ENCODE results near the gene WNT3A. TPM values are rescaled to one million over a fixed set of nuclear protein-coding genes. Genes with fewer than 3 reads are reported as not detected.

WNT3A gene
- total and polyA plus RNA-seq, 4 donors = 0.09 to 3.1 (median 1.9) TPM

GRCh38 chr1:228008391-228009115 is 1.8 kb downstream of the WNT3A start:
- Histone ChIP-seq H3K9ac (ENCODE audit: insufficient read depth in 1 of 2, low read length in 2 of 2) (no peak overlapping the region), H3K27ac (ENCODE audit: low read depth in 1 of 2, low read length in 1 of 2) (no peak overlapping the region), H3K4me3 (no peak overlapping the region), H3K4me1 (ENCODE audit: control insufficient read depth in 5 of 5, insufficient read depth in 5 of 5, low read length in 5 of 5) (peaks cover 0 to 4% (median 0%) of the 10 kb centered on the region in 5 donors), H3K36me3 (ENCODE audit: control insufficient read depth in 4 of 4, insufficient read depth in 4 of 4, low read length in 4 of 4) (no peaks in the 10 kb centered on the region), H3K9me3 (ENCODE audit: control insufficient read depth in 4 of 4, insufficient read depth in 3 of 4, low read length in 3 of 4) (peaks cover 0 to 2% (median 0%) of the 10 kb centered on the region in 4 donors), H3K27me3 (ENCODE audit: control insufficient read depth in 3 of 3, insufficient read depth in 3 of 3, low read length in 2 of 3) (peaks cover 21 to 72% (median 47%) of the 10 kb centered on the region in 3 donors)
- ATAC-seq (ENCODE audit: insufficient read depth, low FRiP score) (no peak), DNase-seq (no peak)
- TF ChIP-seq CTCF (IDR thresholded peaks at IDR 0.05; ENCODE audit: control extremely low read depth, extremely low read depth) = no peak
- 5% methylated on average over 30 to 52 of the region's 52 CpGs for WGBS, 2 donors

- ATAC-seq (ENCODE audit: insufficient read depth, low FRiP score) (no peak), DNase-seq (no peak)
- no peaks in the 10 kb centered on the region for H3K36me3 ChIP-seq (ENCODE audit: control insufficient read depth in 4 of 4, insufficient read depth in 4 of 4, low read length in 4 of 4)
- peaks cover 0 to 2% (median 0%) of the 10 kb centered on the region in 4 donors for H3K9me3 ChIP-seq (ENCODE audit: control insufficient read depth in 4 of 4, insufficient read depth in 3 of 4, low read length in 3 of 4)
- H3K4me1 ChIP-seq (ENCODE audit: control insufficient read depth in 5 of 5, insufficient read depth in 5 of 5, low read length in 5 of 5) = peaks cover 0 to 4% (median 0%) of the 10 kb centered on the region in 5 donors
- WGBS, 2 donors = 16 to 17% methylated on average over 6 to 8 of the region's 8 CpGs
- no peak for TF ChIP-seq CTCF (IDR thresholded peaks at IDR 0.05; ENCODE audit: control extremely low read depth, extremely low read depth)
- H3K9ac ChIP-seq (ENCODE audit: insufficient read depth in 1 of 2, low read length in 2 of 2) = no peak overlapping the region
- H3K4me3 ChIP-seq = no peak overlapping the region
- H3K27ac ChIP-seq (ENCODE audit: low read depth in 1 of 2, low read length in 1 of 2) = no peak overlapping the region
- peaks cover 21 to 65% (median 41%) of the 10 kb centered on the region in 3 donors for H3K27me3 ChIP-seq (ENCODE audit: control insufficient read depth in 3 of 3, insufficient read depth in 3 of 3, low read length in 2 of 3)
Observed at GRCh38 chr1:228009116-228009827, 2.5 kb downstream of the WNT3A start.

GRCh38 chr1:228009828-228010775 is 3.3 kb downstream of the WNT3A start:
- peak overlapping the region in 1 of 2 donors; percentile 4 for H3K27ac ChIP-seq (ENCODE audit: low read depth in 1 of 2, low read length in 1 of 2)
- H3K4me1 ChIP-seq (ENCODE audit: control insufficient read depth in 5 of 5, insufficient read depth in 5 of 5, low read length in 5 of 5) = peaks cover 0 to 11% (median 0%) of the 10 kb centered on the region in 5 donors
- TF ChIP-seq CTCF (IDR thresholded peaks at IDR 0.05; ENCODE audit: control extremely low read depth, extremely low read depth) = no peak
- H3K9me3 ChIP-seq (ENCODE audit: control insufficient read depth in 4 of 4, insufficient read depth in 3 of 4, low read length in 3 of 4) = peaks cover 0 to 2% (median 0%) of the 10 kb centered on the region in 4 donors
- no peak overlapping the region for H3K9ac ChIP-seq (ENCODE audit: insufficient read depth in 1 of 2, low read length in 2 of 2)
- 69 to 75% methylated on average over 21 of the region's 21 CpGs for WGBS, 2 donors
- H3K27me3 ChIP-seq (ENCODE audit: control insufficient read depth in 3 of 3, insufficient read depth in 3 of 3, low read length in 2 of 3) = peaks cover 21 to 56% (median 33%) of the 10 kb centered on the region in 3 donors
- DNase-seq = no peak
- H3K4me3 ChIP-seq = no peak overlapping the region
- H3K36me3 ChIP-seq (ENCODE audit: control insufficient read depth in 4 of 4, insufficient read depth in 4 of 4, low read length in 4 of 4) = no peaks in the 10 kb centered on the region
- ATAC-seq (ENCODE audit: insufficient read depth, low FRiP score) = no peak

All from lung (tissue), 12 donors.